ENCODE measurements around the gene POU2F3.

GRCh38 chr11:120222916-120223315 lies 17.0 kb upstream of the POU2F3 start:
- TF ChIP-seq CTCF (optimal IDR thresholded peaks at IDR 0.05 in 1 of 3, IDR thresholded peaks at IDR 0.05 in 1 of 3, conservative IDR thresholded peaks at IDR 0.05 in 1 of 3; ENCODE audit: extremely low read depth in 1 of 3, insufficient read depth in 2 of 3, low read length in 3 of 3), result no peak
- TF ChIP-seq EZH2 (IDR thresholded peaks at IDR 0.05; ENCODE audit: low read length), result no peak

Data from keratinocyte (primary cell).